Coronary artery (tissue), 2 donors: Measurements from ENCODE around the gene MUC6.

ENCODE experiments used
- DNase-seq: peaks from one replicate; pipeline ENCODE4 v3.0.0-alpha.2; 2017; ENCODE audit warnings: low spot score
- H3K27ac ChIP-seq, 2 donors: fragments of 200-600 bp; sonication (generic); one replicate each; pipeline ENCODE4 v1.5.1; 2016 to 2019
- H3K4me3 ChIP-seq: fragments of 200-600 bp; sonication (generic); 2 replicates; pipeline ENCODE4 v1.5.1; 2016; ENCODE audit warnings: mild to moderate bottlenecking, moderate library complexity
- CTCF ChIP-seq: fragments of 200-600 bp; sonication (generic); IDR thresholded peaks from one replicate; pipeline ENCODE4 v1.5.1; 2019; ENCODE audit warnings: antibody characterized with exemption

The MUC6 gene

DNA sequence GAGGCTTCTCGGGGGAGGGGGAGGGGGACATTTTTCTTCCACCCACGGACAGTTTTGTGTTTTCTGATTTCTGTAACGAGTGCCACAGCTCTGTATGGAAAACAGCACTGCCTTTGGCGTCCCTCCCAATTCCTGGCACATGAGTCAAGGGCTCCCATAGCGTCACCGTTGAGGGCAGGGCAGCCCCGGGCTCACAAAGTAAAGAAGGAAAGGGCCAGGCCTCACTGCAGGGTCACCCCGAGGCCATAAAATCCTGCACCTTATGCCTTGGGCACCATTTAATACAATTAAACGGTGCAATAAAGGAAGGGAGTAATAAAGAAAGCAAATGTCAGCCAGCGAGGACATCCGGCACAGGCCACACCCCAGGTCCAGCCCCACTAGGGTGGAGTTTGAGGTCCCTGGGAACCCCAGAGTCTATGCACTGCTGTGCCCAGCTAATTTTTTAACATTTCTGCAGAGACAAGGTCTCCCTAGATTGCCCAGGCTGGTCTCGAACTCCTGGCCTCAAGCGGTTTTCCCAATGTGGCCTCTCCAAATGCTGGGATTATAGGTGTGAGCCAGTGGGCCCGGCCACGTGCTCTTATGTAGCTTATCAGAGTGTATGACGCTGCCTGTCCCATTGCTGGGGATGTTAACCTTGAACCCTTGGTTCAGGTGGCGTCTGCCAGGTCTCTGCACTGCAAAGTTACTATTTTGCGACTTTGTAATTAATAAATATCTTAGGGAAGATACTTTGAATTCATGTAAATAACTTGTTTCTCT, 24.5 kb upstream of the MUC6 start:
- DNase-seq = no peak
- H3K27ac ChIP-seq = no peak overlapping the region
- H3K4me3 ChIP-seq = no peak overlapping the region
- no peak for TF ChIP-seq CTCF

- DNase-seq = no peak
- H3K27ac ChIP-seq = no peak overlapping the region
- TF ChIP-seq CTCF = no peak
- H3K4me3 ChIP-seq = no peak overlapping the region
Observed at GRCh38 chr11:1060410-1060809, 23.9 kb upstream of the MUC6 start.

GRCh38 chr11:1059759-1060158, 23.2 kb upstream of the MUC6 start:
- no peak for TF ChIP-seq CTCF
- no peak overlapping the region for H3K27ac ChIP-seq
- no peak overlapping the region for H3K4me3 ChIP-seq
- DNase-seq = no peak

DNA sequence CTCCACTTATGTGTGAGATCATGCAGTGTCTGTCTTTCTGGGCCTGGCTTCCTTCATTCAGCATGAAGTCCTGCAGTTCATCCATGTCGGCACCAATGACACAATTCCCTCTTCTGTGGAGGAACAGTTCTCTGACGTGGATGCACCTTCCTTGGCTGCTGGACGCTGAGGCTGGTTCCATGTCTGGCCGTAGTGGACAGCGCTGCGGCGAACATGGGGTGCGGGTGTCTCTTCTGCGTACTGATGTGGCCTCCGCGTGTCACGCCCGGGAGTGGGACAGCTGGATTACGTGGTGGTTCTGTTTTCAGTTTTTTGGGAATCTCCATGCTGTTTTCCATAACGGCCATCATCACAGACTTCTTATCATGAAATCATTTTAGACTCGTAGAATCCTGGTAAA, 21.3 kb upstream of the MUC6 start:
- Histone ChIP-seq H3K27ac (no peak overlapping the region), H3K4me3 (no peak overlapping the region)
- no peak for DNase-seq
- no peak for TF ChIP-seq CTCF

- TF ChIP-seq CTCF = no peak
- DNase-seq = no peak
- H3K27ac ChIP-seq = no peak overlapping the region
- no peak overlapping the region for H3K4me3 ChIP-seq
Observed at GRCh38 chr11:1055990-1056771, 19.7 kb upstream of the MUC6 start.

- no peak for TF ChIP-seq CTCF
- H3K27ac ChIP-seq = no peak overlapping the region
Observed at GRCh38 chr11:1055109-1055703, 18.7 kb upstream of the MUC6 start.

More at GRCh38 chr11:1055109-1055703, 18.7 kb upstream of the MUC6 start:
- DNase-seq = no peak
- H3K4me3 ChIP-seq = no peak overlapping the region
